Measurements from ENCODE around the gene NEK9. TPM values are rescaled to one million over a fixed set of nuclear protein-coding genes. Genes with fewer than 3 reads are reported as not detected.

NEK9 gene
- total and polyA plus RNA-seq, 10 of the 15 experiments (the other 5 are each of a cell fraction or from before 2014, with no cell fraction given), result 6.0 to 78.8 (median 44.7) TPM

GRCh38 chr14:75090353-75090752 lies 36.5 kb downstream of the NEK9 start:
- H3K36me3 ChIP-seq (ENCODE audit: control insufficient read depth in 2 of 2, insufficient read depth in 2 of 2, low read length in 1 of 2), result peaks cover 0 to 13% of the 10 kb centered on the region in 2 experiments
- no peaks in the 10 kb centered on the region for H3K4me1 ChIP-seq (ENCODE audit: control insufficient read depth, insufficient read depth, low read length)
- H3K79me2 ChIP-seq (ENCODE audit: control insufficient read depth, insufficient read depth, low read length), result no peaks in the 10 kb centered on the region
- H2AFZ ChIP-seq (ENCODE audit: control insufficient read depth, low read depth, low read length), result no peak overlapping the region
- POLR2A ChIA-PET, result interaction anchor here (0.7 kb wide), 2 partner anchors 24 to 31 kb away, joined by 4 to 5 read pairs; no protein-coding TSS in a partner anchor
- no peak overlapping the region for H3K9ac ChIP-seq (ENCODE audit: control insufficient read depth, insufficient read depth, low read length)
- SMC1A ChIA-PET (ENCODE audit: uncharacterized antibody, unreplicated experiment), result interaction anchor here (1.2 to 3.9 kb wide), 3 partner anchors 129 to 214 kb away, joined by 3 to 14 read pairs (median 14); no protein-coding TSS in a partner anchor
- RAD21 ChIA-PET (ENCODE audit: unreplicated experiment), result interaction anchor here (0.6 to 2.0 kb wide), 4 partner anchors 17 to 146 kb away, joined by 3 to 6 read pairs (median 3); partner anchors contain the start of gene ACYP1
- no peak overlapping the region for H3K4me3 ChIP-seq
- FAIRE-seq, result peak; percentile 49
- H3K4me2 ChIP-seq (ENCODE audit: control insufficient read depth, insufficient read depth), result no peak overlapping the region
- no peak overlapping the region for H3K27ac ChIP-seq (ENCODE audit: control insufficient read depth, insufficient read depth)
- H3K27me3 ChIP-seq (replicated peaks in 1 of 2; ENCODE audit: control insufficient read depth in 2 of 2, insufficient read depth in 2 of 2, low read length in 1 of 2), result no peaks in the 10 kb centered on the region
- CTCF ChIA-PET, result interaction anchor here (0.6 to 7.2 kb wide), 11 partner anchors 10 to 482 kb away, joined by 3 to 129 read pairs (median 4); no protein-coding TSS in a partner anchor
- intact Hi-C loops (cut with micrococcal nuclease; ENCODE audit: unreplicated experiment) (no loop called here), in situ Hi-C loops (cut with MboI) (loop anchor here (5.0 kb wide), 1 partner anchor 238 kb away; no protein-coding TSS in a partner anchor)
- no peak for DNase-seq (ENCODE audit: low read depth, low spot score)
- H4K20me1 ChIP-seq (ENCODE audit: control insufficient read depth, insufficient read depth), result no peaks in the 10 kb centered on the region
- H3K9me3 ChIP-seq (replicated peaks; ENCODE audit: control insufficient read depth, insufficient read depth, low read length), result no peaks in the 10 kb centered on the region
- no TSS peak for BruUV-seq (replicated peaks)
- no peak for TF ChIP-seq BRCA1 (IDR thresholded peaks at IDR 0.05; ENCODE audit: low read depth, low read length)
- ATAC-seq, result no peak
- WGBS (ENCODE audit: insufficient coverage, insufficient replicate concordance, low lambda C conversion rate, missing lambda C conversion rate), result 97% methylated on average over 3 of the region's 3 CpGs

- POLR2A ChIA-PET, result interaction anchor here (0.6 to 1.0 kb wide), 3 partner anchors 85 to 184 kb away, joined by 3 read pairs; no protein-coding TSS in a partner anchor
- DNase-seq (ENCODE audit: low read depth, low spot score), result no peak
- TF ChIP-seq ZBTB4 (CRISPR knock-in tag; IDR thresholded peaks at IDR 0.05), result no peak
- peak; percentile 66; the same call in 1 of the 2 replicates for TF ChIP-seq CBFB (IDR thresholded peaks at IDR 0.05; ENCODE audit: low read depth)
- TF ChIP-seq RFX5 (IDR thresholded peaks at IDR 0.05; ENCODE audit: low read depth, low read length), result 0 out of 2 replicates have a peak, but pooled peaks have one; percentile 20
- TF ChIP-seq SMC3 (IDR thresholded peaks at IDR 0.05; ENCODE audit: borderline replicate concordance, low read length), result peak; percentile 80
- no peak for TF ChIP-seq SIX5 (IDR thresholded peaks at IDR 0.05; ENCODE audit: low read depth, low read length, severe bottlenecking)
- TF ChIP-seq MTA2 (IDR thresholded peaks at IDR 0.05; ENCODE audit: low read depth), result no peak
- TF ChIP-seq CTCF (IDR thresholded peaks at IDR 0.05 in 2 of 3, conservative IDR thresholded peaks at IDR 0.05 in 1 of 3; ENCODE audit: control insufficient read depth in 2 of 3, extremely low read depth in 1 of 3, insufficient read depth in 1 of 3, low read depth in 3 of 3, low read length in 3 of 3), result peak; percentile 64 to 83 (median 68)
These were observed 38.1 kb downstream of the NEK9 start for GRCh38 chr14:75088566-75089373.

More at GRCh38 chr14:75088566-75089373, 38.1 kb downstream of the NEK9 start:
- in situ Hi-C loops (cut with MboI), result no loop called here
- peaks cover 4 to 20% of the 10 kb centered on the region in 2 experiments for H3K36me3 ChIP-seq (ENCODE audit: control insufficient read depth in 2 of 2, insufficient read depth in 2 of 2, low read length in 1 of 2)
- no peak overlapping the region for H3K27ac ChIP-seq (ENCODE audit: control insufficient read depth, insufficient read depth)
- WGBS (ENCODE audit: insufficient coverage, insufficient replicate concordance, low lambda C conversion rate, missing lambda C conversion rate), result 79% methylated on average over 7 of the region's 7 CpGs
- ATAC-seq, result peak; percentile 82
- H4K20me1 ChIP-seq (ENCODE audit: control insufficient read depth, insufficient read depth), result no peaks in the 10 kb centered on the region
- no peaks in the 10 kb centered on the region for H3K27me3 ChIP-seq (replicated peaks in 1 of 2; ENCODE audit: control insufficient read depth in 2 of 2, insufficient read depth in 2 of 2, low read length in 1 of 2)
- intact Hi-C loops (cut with micrococcal nuclease; ENCODE audit: unreplicated experiment), result loop anchor here (1.0 kb wide), 3 partner anchors 142 to 227 kb away; no protein-coding TSS in a partner anchor
- no peak overlapping the region for H3K4me2 ChIP-seq (ENCODE audit: control insufficient read depth, insufficient read depth)
- SMC1A ChIA-PET (ENCODE audit: uncharacterized antibody, unreplicated experiment), result interaction anchor here (0.7 to 4.6 kb wide), 29 partner anchors 8 to 434 kb away, joined by 3 to 39 read pairs (median 4); partner anchors contain the start of gene EIF2B2
- no peaks in the 10 kb centered on the region for H3K9me3 ChIP-seq (replicated peaks; ENCODE audit: control insufficient read depth, insufficient read depth, low read length)
- no peak overlapping the region for H2AFZ ChIP-seq (ENCODE audit: control insufficient read depth, low read depth, low read length)
- CTCF ChIA-PET, result interaction anchor here (0.6 to 7.2 kb wide), 54 partner anchors 8 to 480 kb away, joined by 3 to 129 read pairs (median 4); partner anchors contain the start of genes ACYP1, MLH3 and PGF
- RAD21 ChIA-PET (ENCODE audit: unreplicated experiment), result interaction anchor here (0.6 to 3.3 kb wide), 25 partner anchors 25 to 480 kb away, joined by 3 to 30 read pairs (median 4); partner anchors contain the start of gene ACYP1
- no peaks in the 10 kb centered on the region for H3K79me2 ChIP-seq (ENCODE audit: control insufficient read depth, insufficient read depth, low read length)
- H3K9ac ChIP-seq (ENCODE audit: control insufficient read depth, insufficient read depth, low read length), result no peak overlapping the region
- no TSS peak for BruUV-seq (replicated peaks)
- no peaks in the 10 kb centered on the region for H3K4me1 ChIP-seq (ENCODE audit: control insufficient read depth, insufficient read depth, low read length)
- FAIRE-seq, result peak; percentile 64
- H3K4me3 ChIP-seq, result no peak overlapping the region
